Breast epithelium (tissue), 4 donors: Measurements from ENCODE around the gene TLE1. TPM values are rescaled to one million over a fixed set of nuclear protein-coding genes. Genes with fewer than 3 reads are reported as not detected.

ENCODE experiments used
- DNase-seq, 2 donors: peaks; one replicate each; pipeline ENCODE4 v3.0.0-alpha.2; 2019; ENCODE audit warnings: low spot score in 2 of 2
- H3K27ac ChIP-seq, 2 donors: fragments of 200-600 bp; sonication (generic) in 1 of 2; one replicate each; pipeline ENCODE4 v1.5.1; 2016 to 2019; ENCODE audit warnings: mild to moderate bottlenecking in 1 of 2
- H3K27me3 ChIP-seq, 2 donors: fragments of 200-600 bp; sonication (generic) in 1 of 2; one replicate each; pipeline versions ENCODE4 v1.5.1 to v1.6.0; 2017 to 2019; ENCODE audit warnings: control low read depth in 1 of 2, mild to moderate bottlenecking in 1 of 2
- H3K36me3 ChIP-seq: fragments of 200-600 bp; one replicate; pipeline ENCODE4 v1.5.1; 2019
- H3K4me1 ChIP-seq, 2 donors: fragments of 200-600 bp; sonication (generic); one replicate each; pipeline ENCODE4 v1.5.1; 2016 to 2019; ENCODE audit warnings: control low read depth in 1 of 2
- H3K4me3 ChIP-seq, 3 donors: fragments of 200-600 bp; sonication (generic); 1 replicate in 2 of 3; 2 replicates in 1 of 3; pipeline ENCODE4 v1.5.1; 2016 to 2019; ENCODE audit warnings: mild to moderate bottlenecking in 3 of 3, moderate library complexity in 2 of 3
- H3K9me3 ChIP-seq, 2 donors: fragments of 200-600 bp; sonication (generic) in 1 of 2; one replicate each; pipeline ENCODE4 v1.5.1; 2016 to 2019; ENCODE audit warnings: control low read depth in 1 of 2
- POLR2A ChIP-seq: fragments of 450-650 bp; IDR thresholded peaks from one replicate; pipeline ENCODE4 v1.6.1; 2016; ENCODE audit warnings: antibody characterized with exemption, mild to moderate bottlenecking, moderate library complexity
- POLR2AphosphoS5 ChIP-seq, 3 donors: sonication (generic); formaldehyde crosslinking; IDR thresholded peaks; one replicate each; pipeline ENCODE4 v1.6.1; 2017; ENCODE audit warnings: antibody characterized with exemption in 3 of 3
- intact Hi-C: fragments of 100-400 bp; cut with DNase I; formaldehyde crosslinking; loops from one replicate; pipeline ENCODE4 v1.15.1; 2023; ENCODE audit warnings: low total_unique reads
- total RNA-seq, 3 donors: library from RNA; depleted of rRNA; stranded (reverse); fragments of >200 nt; gene quantifications; one replicate each; pipeline ENCODE4 v1.1.0, GENCODE V29; 2016
- TF ChIP-seq, protein P1 (sequence below), 3 donors: fragments of 450-650 bp; IDR thresholded peaks; one replicate each; pipeline ENCODE4 v1.5.1; 2016 to 2017; ENCODE audit warnings: antibody characterized with exemption in 3 of 3, mild to moderate bottlenecking in 3 of 3, moderate library complexity in 3 of 3

The TLE1 gene
- total RNA-seq, 3 donors from 2014 or later = 41.1 to 52.1 (median 47.4) TPM

DNA sequence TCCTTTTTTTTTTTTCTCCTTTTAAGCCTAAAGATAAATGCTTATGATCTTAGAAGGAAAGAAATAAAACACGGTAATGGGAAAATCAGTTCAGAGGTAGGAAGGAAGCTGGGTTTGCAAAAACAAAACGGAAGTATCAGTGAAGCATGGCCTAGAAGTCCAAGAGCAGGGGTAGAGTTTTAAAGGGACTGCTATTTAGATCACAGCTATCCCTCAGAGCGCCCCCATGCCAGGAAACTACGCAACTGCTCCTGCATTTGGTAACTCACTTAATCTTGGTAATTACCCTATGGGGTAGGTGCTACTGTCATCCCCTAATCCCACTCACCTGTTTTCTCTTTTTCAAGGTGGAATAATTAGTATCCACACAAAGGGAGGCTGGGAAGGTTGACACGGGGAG is 16.0 kb downstream of the TLE1 start:
- no peaks in the 10 kb centered on the region for H3K4me1 ChIP-seq
- no peaks in the 10 kb centered on the region for H3K27me3 ChIP-seq
- no peaks in the 10 kb centered on the region for H3K36me3 ChIP-seq
- no peak for DNase-seq
- intact Hi-C loops = no loop called here
- H3K27ac ChIP-seq = no peak overlapping the region
- no peak overlapping the region for H3K4me3 ChIP-seq
- H3K9me3 ChIP-seq = no peaks in the 10 kb centered on the region
- TF ChIP-seq, protein P1, sequence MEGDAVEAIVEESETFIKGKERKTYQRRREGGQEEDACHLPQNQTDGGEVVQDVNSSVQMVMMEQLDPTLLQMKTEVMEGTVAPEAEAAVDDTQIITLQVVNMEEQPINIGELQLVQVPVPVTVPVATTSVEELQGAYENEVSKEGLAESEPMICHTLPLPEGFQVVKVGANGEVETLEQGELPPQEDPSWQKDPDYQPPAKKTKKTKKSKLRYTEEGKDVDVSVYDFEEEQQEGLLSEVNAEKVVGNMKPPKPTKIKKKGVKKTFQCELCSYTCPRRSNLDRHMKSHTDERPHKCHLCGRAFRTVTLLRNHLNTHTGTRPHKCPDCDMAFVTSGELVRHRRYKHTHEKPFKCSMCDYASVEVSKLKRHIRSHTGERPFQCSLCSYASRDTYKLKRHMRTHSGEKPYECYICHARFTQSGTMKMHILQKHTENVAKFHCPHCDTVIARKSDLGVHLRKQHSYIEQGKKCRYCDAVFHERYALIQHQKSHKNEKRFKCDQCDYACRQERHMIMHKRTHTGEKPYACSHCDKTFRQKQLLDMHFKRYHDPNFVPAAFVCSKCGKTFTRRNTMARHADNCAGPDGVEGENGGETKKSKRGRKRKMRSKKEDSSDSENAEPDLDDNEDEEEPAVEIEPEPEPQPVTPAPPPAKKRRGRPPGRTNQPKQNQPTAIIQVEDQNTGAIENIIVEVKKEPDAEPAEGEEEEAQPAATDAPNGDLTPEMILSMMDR (IDR thresholded peaks at IDR 0.05) = no peak
- no peak for TF ChIP-seq POLR2AphosphoS5 (IDR thresholded peaks at IDR 0.05)
- TF ChIP-seq POLR2A = no peak

DNA sequence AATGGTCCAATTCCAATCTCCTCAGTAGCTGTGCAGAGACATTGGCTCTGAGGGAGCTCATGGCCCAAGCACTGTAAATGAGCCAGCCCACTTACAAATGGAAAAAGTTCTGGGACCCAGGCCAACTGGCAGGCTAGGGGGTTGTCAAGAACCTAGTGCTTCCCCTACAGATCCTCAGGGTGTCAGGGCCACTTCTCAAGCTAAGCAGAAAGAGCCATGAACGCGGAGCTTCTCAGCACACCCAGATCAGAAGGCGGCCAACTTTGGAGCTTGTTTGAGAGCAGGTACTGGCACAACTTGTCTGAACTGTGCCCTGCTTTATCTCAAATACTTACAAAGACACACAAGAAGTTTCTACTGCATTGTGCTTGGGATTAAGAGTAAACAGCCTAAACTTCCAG is 17.5 kb downstream of the TLE1 start:
- TF ChIP-seq POLR2A (no peak), POLR2AphosphoS5 (IDR thresholded peaks at IDR 0.05) (no peak)
- TF ChIP-seq, protein P1 (IDR thresholded peaks at IDR 0.05) = no peak
- Histone ChIP-seq H3K4me1 (no peaks in the 10 kb centered on the region), H3K27ac (no peak overlapping the region), H3K9me3 (no peaks in the 10 kb centered on the region), H3K27me3 (no peaks in the 10 kb centered on the region), H3K36me3 (no peaks in the 10 kb centered on the region), H3K4me3 (no peak overlapping the region)
- peak in 1 of 2 donors; percentile 62 for DNase-seq
- intact Hi-C loops = no loop called here

- Histone ChIP-seq H3K4me1 (no peaks in the 10 kb centered on the region), H3K27me3 (no peaks in the 10 kb centered on the region), H3K9me3 (no peaks in the 10 kb centered on the region), H3K4me3 (no peak overlapping the region), H3K27ac (no peak overlapping the region), H3K36me3 (no peaks in the 10 kb centered on the region)
- intact Hi-C loops = no loop called here
- no peak for DNase-seq
- TF ChIP-seq POLR2AphosphoS5 (IDR thresholded peaks at IDR 0.05) (no peak), POLR2A (no peak)
- TF ChIP-seq, protein P1 (IDR thresholded peaks at IDR 0.05) = no peak
Observed at GRCh38 chr9:81669866-81670265, 19.5 kb downstream of the TLE1 start.

- Histone ChIP-seq H3K36me3 (no peaks in the 10 kb centered on the region), H3K27me3 (no peaks in the 10 kb centered on the region), H3K9me3 (no peaks in the 10 kb centered on the region), H3K27ac (no peak overlapping the region), H3K4me1 (no peaks in the 10 kb centered on the region), H3K4me3 (no peak overlapping the region)
- DNase-seq = no peak
- TF ChIP-seq POLR2AphosphoS5 (IDR thresholded peaks at IDR 0.05) (no peak), POLR2A (no peak)
- TF ChIP-seq, protein P1 (IDR thresholded peaks at IDR 0.05) = no peak
- intact Hi-C loops = no loop called here
Observed at GRCh38 chr9:81669041-81669651, 20.2 kb downstream of the TLE1 start.

- no peak for TF ChIP-seq POLR2AphosphoS5 (IDR thresholded peaks at IDR 0.05)
- TF ChIP-seq, protein P1 (IDR thresholded peaks at IDR 0.05) = no peak
- intact Hi-C loops = no loop called here
- H3K27me3 ChIP-seq = no peaks in the 10 kb centered on the region
- no peak for DNase-seq
- no peaks in the 10 kb centered on the region for H3K36me3 ChIP-seq
- H3K27ac ChIP-seq = no peak overlapping the region
- H3K4me1 ChIP-seq = no peaks in the 10 kb centered on the region
- no peak overlapping the region for H3K4me3 ChIP-seq
- H3K9me3 ChIP-seq = no peaks in the 10 kb centered on the region
Observed at GRCh38 chr9:81666123-81666522, 23.2 kb downstream of the TLE1 start.
